Measurements from ENCODE around the gene CLEC4M.

GRCh38 chr19:7744871-7745650 lies 18.0 kb upstream of the CLEC4M start:
- TF ChIP-seq CTCF (conservative IDR thresholded peaks at IDR 0.05) (no peak), ZFX (IDR thresholded peaks at IDR 0.05) (no peak)

All from C4-2B (cell line).